Aorta (tissue), 5 donors: ENCODE data around the gene CEBPA. TPM values are rescaled to one million over a fixed set of nuclear protein-coding genes. Genes with fewer than 3 reads are reported as not detected.
"Not testable (repeated sequence)": the region's sequence is repeated elsewhere in the genome, so short reads cannot be mapped to it uniquely, and the experiment has no call there.

Source experiments
- ATAC-seq: fragments of 200-7000 bp; cut with Tn5 transposase; one replicate; pipeline ENCODE4 v1.9.1; 2022; ENCODE audit warnings: moderate library complexity; ENCODE audit not compliant: low FRiP score
- DNase-seq, 2 donors: peaks; one replicate each; pipeline ENCODE4 v3.0.0-alpha.2; 2020
- H3K27ac ChIP-seq, 2 donors: one replicate each; pipeline ENCODE4 v1.5.1; 2013; ENCODE audit warnings: low read length in 2 of 2, mild to moderate bottlenecking in 2 of 2, moderate library complexity in 2 of 2, control low read depth in 1 of 2, inconsistent platforms in 1 of 2, low read depth in 1 of 2
- H3K27me3 ChIP-seq, 2 donors: one replicate each; pipeline ENCODE4 v1.6.1; 2013; ENCODE audit warnings: control low read depth in 1 of 2, low read length in 1 of 2, mild to moderate bottlenecking in 1 of 2, moderate library complexity in 1 of 2; ENCODE audit not compliant: insufficient read depth in 2 of 2, control insufficient read depth in 1 of 2
- H3K36me3 ChIP-seq, 2 donors: one replicate each; pipeline ENCODE4 v1.6.1; 2013; ENCODE audit warnings: control low read depth in 1 of 2, low read length in 1 of 2, mild to moderate bottlenecking in 1 of 2; ENCODE audit not compliant: insufficient read depth in 2 of 2, control insufficient read depth in 1 of 2
- H3K4me1 ChIP-seq, 2 donors: one replicate each; pipeline ENCODE4 v1.6.1; 2013; ENCODE audit warnings: low read length in 2 of 2, control low read depth in 1 of 2, mild to moderate bottlenecking in 1 of 2, moderate library complexity in 1 of 2; ENCODE audit not compliant: insufficient read depth in 2 of 2, control insufficient read depth in 1 of 2
- H3K4me3 ChIP-seq, 2 donors: one replicate each; pipeline ENCODE4 v1.5.1; 2013; ENCODE audit warnings: low read length in 2 of 2, control low read depth in 1 of 2, mild to moderate bottlenecking in 1 of 2
- H3K9me3 ChIP-seq: one replicate; pipeline ENCODE4 v1.6.1; 2013; ENCODE audit warnings: mild to moderate bottlenecking, low read length; ENCODE audit not compliant: control insufficient read depth
- whole genome bisulfite sequencing, 2 donors: extraction: QIAGEN DNeasy Blood & Tissue Kit; methylation state at CpG; one replicate each; pipeline ENCODE4 v1.1.7; 2013; 5-methylcytosine and 5-hydroxymethylcytosine counted together
- intact Hi-C, 2 donors: fragments of 100-400 bp; cut with DNase I; formaldehyde crosslinking; loops; one replicate each; pipeline versions ENCODE4 v1.14.2 to v1.15.0; 2022
- polyA plus RNA-seq, 2 donors: library from polyadenylated mRNA; stranded (reverse); fragments of 200-250 nt; gene quantifications; one replicate each; pipeline ENCODE4 v1.2.3, GENCODE V29; 2013
- total RNA-seq, 2 donors: library from RNA; stranded (reverse); fragmentation: NEBNext Ultra II Directional; extraction: Animal tissue kit (Norgen Biotek cat#: 25700); gene quantifications; one replicate each; pipeline ENCODE4 v1.2.1, GENCODE V29; 2021
- donor health status: healthy with polysubstance abuse.
- donor health status: Bipolar disorder and iron deficiency.
- donor health status: DM: no; HTN: no; CAD: no.
- donor health status: DM: no; HTN: no; CAD: no.
- donor health status: DM: yes; HTN: yes; CAD: no.

Gene CEBPA
- total and polyA plus RNA-seq, 4 donors = 1.0 to 14.3 (median 8.2) TPM

DNA sequence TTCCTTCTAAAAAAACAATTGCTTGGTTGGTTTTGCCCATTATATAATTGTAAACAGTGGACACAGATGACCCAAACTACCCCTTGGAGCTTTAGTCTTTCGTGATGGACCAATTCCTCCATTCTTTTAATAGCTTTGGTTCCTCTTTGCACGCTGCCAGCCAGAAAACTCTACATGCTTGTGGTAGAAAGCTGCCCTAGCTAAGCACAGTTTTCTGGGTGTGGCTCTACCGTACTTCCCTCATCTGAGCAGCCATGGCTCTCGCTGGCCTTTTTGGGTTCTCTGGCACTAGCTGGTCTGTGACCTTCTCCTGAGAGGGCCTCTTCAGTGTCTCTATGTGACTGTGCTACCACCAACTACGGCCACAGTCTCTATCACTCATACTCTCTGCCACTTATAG, 29.9 kb upstream of the CEBPA start:
- Histone ChIP-seq H3K27ac (no peak overlapping the region), H3K4me3 (no peak overlapping the region), H3K4me1 (no peaks in the 10 kb centered on the region), H3K36me3 (no peaks in the 10 kb centered on the region), H3K27me3 (no peaks in the 10 kb centered on the region), H3K9me3 (no peaks in the 10 kb centered on the region)
- DNase-seq (peak in 1 of 2 donors; percentile 62), ATAC-seq (no peak)
- intact Hi-C loops = no loop called here
- WGBS, 2 donors = 82 to 86% methylated on average over 5 of the region's 5 CpGs

DNA sequence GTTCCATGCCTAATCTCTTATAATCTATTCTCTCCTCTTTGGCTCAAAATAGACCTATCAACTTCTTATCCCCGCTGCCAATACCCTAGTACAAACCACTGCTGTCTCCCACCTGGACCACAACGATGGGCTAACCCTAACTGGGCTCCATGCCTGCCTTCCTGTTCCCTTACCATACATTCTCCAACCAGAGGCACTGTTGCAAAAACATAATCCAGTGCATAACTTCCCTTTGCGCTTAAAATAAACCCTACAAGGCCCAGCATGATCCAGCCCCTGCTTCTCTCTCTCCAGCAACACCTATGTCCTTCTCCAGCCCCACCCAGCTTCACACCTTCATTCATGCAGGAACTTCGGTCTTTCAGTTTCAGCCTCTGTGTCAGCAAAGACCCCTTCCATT, 27.4 kb upstream of the CEBPA start:
- Histone ChIP-seq H3K4me3 (no peak overlapping the region), H3K36me3 (no peaks in the 10 kb centered on the region), H3K27me3 (no peaks in the 10 kb centered on the region), H3K4me1 (no peaks in the 10 kb centered on the region), H3K9me3 (no peaks in the 10 kb centered on the region), H3K27ac (no peak overlapping the region)
- intact Hi-C loops = no loop called here
- ATAC-seq = no peak
- 61 to 68% methylated on average over 4 of the region's 4 CpGs for WGBS, 2 donors
- DNase-seq = no peak

DNA sequence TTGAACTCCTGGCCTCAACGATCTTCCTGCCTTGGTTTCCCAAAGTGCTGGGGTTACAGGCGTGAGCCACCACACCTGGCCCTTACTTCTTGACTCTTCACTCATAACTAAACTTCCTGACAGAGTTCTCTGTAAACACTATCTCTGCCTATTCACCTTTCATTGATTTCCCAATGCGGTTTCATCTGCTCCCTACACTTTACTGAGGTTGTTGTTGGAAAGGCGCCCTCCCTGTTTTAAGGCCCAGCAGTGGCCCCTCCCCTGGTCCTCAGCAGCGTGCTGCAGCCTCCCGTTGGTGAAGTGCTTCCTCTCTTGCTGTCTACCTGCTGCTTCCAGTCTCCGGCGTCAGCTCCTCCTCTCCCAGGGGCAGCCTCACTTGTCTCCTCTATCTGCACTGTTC, 26.7 kb upstream of the CEBPA start:
- ATAC-seq (no peak), DNase-seq (no peak)
- WGBS, 2 donors = 44 to 68% methylated on average over 8 of the region's 8 CpGs
- H3K36me3 ChIP-seq = no peaks in the 10 kb centered on the region
- no peaks in the 10 kb centered on the region for H3K27me3 ChIP-seq
- no peaks in the 10 kb centered on the region for H3K4me1 ChIP-seq
- H3K4me3 ChIP-seq = no peak overlapping the region
- H3K9me3 ChIP-seq = no peaks in the 10 kb centered on the region
- H3K27ac ChIP-seq = no peak overlapping the region
- intact Hi-C loops = no loop called here

DNA sequence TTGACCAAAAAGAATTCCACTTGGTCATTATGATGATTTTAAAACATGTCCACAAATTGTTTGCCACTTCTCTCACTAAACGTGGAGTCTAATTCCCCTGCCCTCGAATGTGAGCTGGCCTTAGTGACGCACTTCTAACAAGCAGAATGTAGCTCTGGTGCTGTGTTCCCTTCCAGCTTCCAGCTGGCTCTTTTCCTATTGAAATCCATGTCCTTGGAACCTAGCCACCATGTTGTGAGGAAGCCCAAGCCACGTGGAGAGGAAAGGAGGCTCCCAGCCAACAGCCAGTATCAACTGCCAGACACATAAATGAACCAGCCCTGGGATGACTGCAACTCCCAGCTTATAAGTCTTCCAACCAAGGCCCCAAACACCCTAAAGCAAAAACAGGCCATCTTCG, 23.6 kb upstream of the CEBPA start:
- no peaks in the 10 kb centered on the region for H3K9me3 ChIP-seq
- no peak overlapping the region for H3K4me3 ChIP-seq
- no peak for DNase-seq
- intact Hi-C loops = no loop called here
- peak; percentile 81 for ATAC-seq
- no peak overlapping the region for H3K27ac ChIP-seq
- H3K27me3 ChIP-seq = no peaks in the 10 kb centered on the region
- no peaks in the 10 kb centered on the region for H3K4me1 ChIP-seq
- 32% methylated on average over 5 of the region's 5 CpGs for WGBS, 2 donors
- H3K36me3 ChIP-seq = no peaks in the 10 kb centered on the region

DNA sequence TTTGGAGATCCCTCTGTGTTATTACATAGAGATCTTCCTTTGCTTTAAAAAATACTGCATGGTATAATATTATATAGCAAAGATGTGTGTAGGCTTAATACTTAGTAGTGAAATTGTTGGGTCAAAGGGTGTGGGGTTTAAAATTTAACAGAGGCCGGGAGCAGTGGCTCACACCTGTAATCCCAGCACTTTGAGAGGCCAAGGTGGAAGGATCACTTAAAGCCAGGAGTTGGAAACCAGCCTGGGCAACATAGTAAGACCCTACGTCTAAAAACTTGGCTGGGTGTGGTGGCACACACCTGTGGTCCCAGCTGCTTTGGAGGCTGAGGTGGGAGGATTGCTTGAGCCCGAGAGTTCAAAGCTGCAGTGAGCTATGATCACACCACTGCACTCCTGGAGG, 22.3 kb upstream of the CEBPA start:
- Histone ChIP-seq H3K9me3 (no peaks in the 10 kb centered on the region), H3K4me1 (no peaks in the 10 kb centered on the region), H3K27ac (no peak overlapping the region), H3K36me3 (no peaks in the 10 kb centered on the region), H3K4me3 (no peak overlapping the region), H3K27me3 (no peaks in the 10 kb centered on the region)
- WGBS, 2 donors = 75 to 77% methylated on average over 3 of the region's 3 CpGs
- no peak for ATAC-seq
- intact Hi-C loops = no loop called here
- no peak for DNase-seq

DNA sequence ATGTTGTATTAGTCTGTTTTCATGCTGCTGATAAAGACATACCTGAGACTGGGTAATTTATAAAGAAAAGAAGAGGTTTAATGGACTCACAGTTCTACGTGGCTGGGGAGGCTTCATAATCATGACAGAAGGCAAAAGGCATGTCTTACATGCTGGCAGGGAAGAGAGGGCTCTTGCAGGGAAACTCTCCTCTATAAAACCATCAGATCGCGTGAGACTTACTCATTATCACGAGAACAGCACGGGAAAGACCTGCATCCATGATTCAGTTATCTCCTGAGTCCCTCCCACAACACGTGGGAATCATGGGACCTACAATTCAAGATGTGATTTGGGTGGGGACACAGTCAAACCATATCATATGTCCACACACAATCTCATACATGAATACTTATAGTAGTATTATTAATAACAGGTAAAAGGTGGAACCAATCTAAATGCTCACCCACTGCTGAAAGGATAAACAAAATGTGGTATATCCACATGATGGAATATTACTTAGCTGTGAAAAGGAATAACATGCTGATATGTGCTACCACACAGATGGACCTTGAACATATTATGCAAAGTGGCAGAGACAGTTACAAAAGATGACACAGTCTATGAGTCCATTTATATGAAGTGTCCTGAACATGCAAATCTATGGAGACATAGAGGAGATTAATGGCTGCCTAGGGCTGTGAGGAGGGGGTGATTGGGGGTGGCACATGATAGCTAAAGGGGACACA, 20.9 kb upstream of the CEBPA start:
- Histone ChIP-seq H3K36me3 (no peaks in the 10 kb centered on the region), H3K4me1 (no peaks in the 10 kb centered on the region), H3K27me3 (no peaks in the 10 kb centered on the region), H3K9me3 (no peaks in the 10 kb centered on the region), H3K27ac (no peak overlapping the region), H3K4me3 (no peak overlapping the region)
- 80 to 81% methylated on average over 6 of the region's 6 CpGs for WGBS, 2 donors
- DNase-seq = no peak
- intact Hi-C loops = no loop called here
- no peak for ATAC-seq

DNA sequence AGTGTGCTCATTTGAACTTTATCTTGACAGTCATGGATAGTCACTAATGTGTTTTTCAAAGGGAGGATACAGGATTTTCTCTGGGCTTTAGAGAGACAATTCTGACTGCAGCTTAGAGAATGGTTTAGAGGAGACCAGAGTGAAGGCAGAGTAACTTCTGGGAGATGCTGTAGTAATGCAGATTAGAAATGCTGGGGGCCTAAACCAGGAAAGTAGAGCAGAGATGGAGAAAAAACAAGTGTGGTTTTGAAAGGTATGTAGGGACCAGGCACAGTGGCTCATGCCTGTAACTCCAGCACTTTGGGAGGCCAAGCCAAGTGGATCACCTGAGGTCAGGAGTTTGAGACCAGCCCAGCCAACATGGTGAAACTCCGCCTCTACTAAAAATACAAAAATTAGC, 18.3 kb upstream of the CEBPA start:
- intact Hi-C loops = loop anchor here in 1 of 2 donors (2.0 kb wide), 1 partner anchor 64 kb away; no protein-coding TSS in a partner anchor
- H3K9me3 ChIP-seq = no peaks in the 10 kb centered on the region
- 83 to 97% methylated on average over 1 of the region's 1 CpG for WGBS, 2 donors
- no peaks in the 10 kb centered on the region for H3K36me3 ChIP-seq
- ATAC-seq = no peak
- no peaks in the 10 kb centered on the region for H3K4me1 ChIP-seq
- H3K4me3 ChIP-seq = no peak overlapping the region
- H3K27me3 ChIP-seq = no peaks in the 10 kb centered on the region
- no peak for DNase-seq
- H3K27ac ChIP-seq = no peak overlapping the region

DNA sequence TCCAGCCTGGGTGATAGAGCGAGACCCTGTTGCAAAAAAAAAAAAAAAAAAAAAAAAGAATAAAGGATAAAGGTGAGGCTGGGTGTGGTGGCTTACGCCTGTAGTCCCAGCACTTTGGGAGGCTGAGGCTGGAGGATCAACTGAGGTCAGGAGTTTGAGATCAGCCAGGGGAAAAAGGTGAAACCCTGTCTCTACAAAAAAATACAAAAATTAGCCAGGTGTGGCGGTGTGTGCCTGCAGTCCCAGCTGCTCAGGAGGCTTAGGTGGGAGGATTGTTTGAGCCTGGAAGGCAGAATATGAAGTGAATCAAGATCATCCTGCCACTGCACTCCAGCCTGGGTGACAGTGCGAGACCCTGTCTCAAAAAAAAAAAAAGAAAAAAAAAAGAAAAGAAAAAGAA, 15.7 kb upstream of the CEBPA start:
- H3K27me3 ChIP-seq, ATAC-seq, DNase-seq, H3K4me1 ChIP-seq, H3K36me3 ChIP-seq, H3K27ac ChIP-seq, intact Hi-C loops, H3K4me3 ChIP-seq, H3K9me3 ChIP-seq: not testable (repeated sequence)
- WGBS, 2 donors = 89 to 90% methylated on average over 4 of the region's 4 CpGs

DNA sequence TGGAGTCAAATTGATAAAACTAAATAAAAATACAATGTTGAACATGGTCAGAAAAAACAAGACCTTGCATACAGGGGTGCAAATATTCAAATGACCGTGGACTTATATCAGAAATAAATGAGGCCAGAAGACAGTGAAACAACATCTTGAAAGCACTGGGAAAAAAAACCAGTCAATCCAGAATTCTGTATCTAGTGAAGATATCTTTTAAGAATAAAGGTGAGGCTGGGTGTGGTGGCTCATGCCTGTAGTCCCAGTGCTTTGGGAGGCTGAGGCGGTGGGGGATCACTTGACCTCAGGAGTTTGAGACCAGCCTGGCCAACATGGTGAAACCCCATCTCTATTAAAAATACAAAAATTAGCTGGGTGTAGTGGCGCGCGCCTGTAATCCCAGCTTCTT, 15.2 kb upstream of the CEBPA start:
- intact Hi-C loops = no loop called here
- H3K27ac ChIP-seq = no peak overlapping the region
- 93 to 95% methylated on average over 5 of the region's 5 CpGs for WGBS, 2 donors

More for the DNA sequence above, 15.2 kb upstream of the CEBPA start:
- no peaks in the 10 kb centered on the region for H3K9me3 ChIP-seq
- no peaks in the 10 kb centered on the region for H3K36me3 ChIP-seq
- ATAC-seq (no peak), DNase-seq (no peak)
- no peaks in the 10 kb centered on the region for H3K27me3 ChIP-seq
- H3K4me1 ChIP-seq = no peaks in the 10 kb centered on the region
- H3K4me3 ChIP-seq = no peak overlapping the region
